A549 (cell line): ENCODE measurements around the gene OR4K1. TPM values are rescaled to one million over a fixed set of nuclear protein-coding genes. Genes with fewer than 3 reads are reported as not detected.

Source experiments
- ATAC-seq, 2 experiments: fragments of 200-7000 bp in 1 of 2; fragments of >200 bp in 1 of 2; cut with Nextera tagmentation in 1 of 2; cut with Tn5 transposase in 1 of 2; 3 replicates each; pipeline versions ENCODE4 v1.8.0 to v1.9.1; 2018 to 2020; ENCODE audit warnings: mild to moderate bottlenecking in 1 of 2, moderate library complexity in 1 of 2
- CTCF ChIA-PET: fragments of 300-600 bp; sonication (Branson Sonifier 250); formaldehyde crosslinking; extraction: SDS; loops from one replicate; lab custom pipeline; 2021; ENCODE audit warnings: antibody characterized with exemption, inconsistent platforms; lab: Yijun Ruan, JAX
- POLR2A ChIA-PET: fragments of 350-600 bp; formaldehyde crosslinking; extraction: SDS; loops from one replicate; lab custom pipeline; 2021; ENCODE audit warnings: antibody characterized with exemption, inconsistent platforms; lab: Yijun Ruan, JAX
- DNase-seq, 2 experiments: peaks; one replicate each; pipeline versions ENCODE4 v3.0.0 to v3.0.0-alpha.2; 2011 to 2016; ENCODE audit warnings: low read depth in 1 of 2, low spot score in 1 of 2
- FAIRE-seq: peaks from 2 replicates; lab custom pipeline; 2011; peaks lifted over from hg19 to GRCh38; lab: Jason Lieb, UNC
- H3K27ac ChIP-seq, 2 experiments: fragments of >200 bp; sonication (Bioruptor Twin); formaldehyde crosslinking; 3 replicates each; pipeline ENCODE4 v1.5.1; 2016 to 2017
- H3K4me1 ChIP-seq: fragments of >200 bp; sonication (Bioruptor Twin); formaldehyde crosslinking; 3 replicates; pipeline ENCODE4 v1.6.1; 2016
- H3K4me2 ChIP-seq: fragments of >200 bp; sonication (Bioruptor Twin); formaldehyde crosslinking; 3 replicates; pipeline ENCODE4 v1.6.1; 2016
- H3K4me3 ChIP-seq: fragments of >200 bp; sonication (Bioruptor Twin); formaldehyde crosslinking; 3 replicates; pipeline ENCODE4 v1.5.1; 2016
- H3K9me3 ChIP-seq: fragments of >200 bp; sonication (Bioruptor Twin); formaldehyde crosslinking; 3 replicates; pipeline ENCODE4 v1.6.1; 2016
- BHLHE40 ChIP-seq: IDR thresholded peaks from 2 replicates; pipeline ENCODE4 v1.6.1; 2012; ENCODE audit warnings: low read depth, low read length, inconsistent platforms
- CBX8 ChIP-seq: fragments of 200-600 bp; sonication (generic); IDR thresholded peaks from 2 replicates; pipeline ENCODE4 v1.6.1; 2016
- CEBPB ChIP-seq, 2 experiments: fragments of >200 bp in 1 of 2; sonication (Bioruptor Twin) in 1 of 2; formaldehyde crosslinking in 1 of 2; IDR thresholded peaks; 2 replicates each; pipeline ENCODE4 v1.6.1; 2012 to 2016
- EHF ChIP-seq: fragments of 250-450 bp; sonication (Bioruptor Pico); IDR thresholded peaks from 2 replicates; pipeline ENCODE4 v1.5.0; 2020; ENCODE audit warnings: mild to moderate bottlenecking
- ESRRA ChIP-seq: fragments of 150-350 bp; IDR thresholded peaks from 2 replicates; pipeline ENCODE4 v1.6.1; 2014; ENCODE audit warnings: mild to moderate bottlenecking, low read length, borderline replicate concordance
- FOXS1 ChIP-seq: fragments of 250-450 bp; sonication (Bioruptor Pico); IDR thresholded peaks from 2 replicates; pipeline ENCODE4 v1.5.0; 2020; ENCODE audit warnings: mild to moderate bottlenecking, moderate library complexity
- HOXB13 ChIP-seq: fragments of 250-450 bp; sonication (Bioruptor Pico); IDR thresholded peaks from 2 replicates; pipeline ENCODE4 v1.5.0; 2020; ENCODE audit warnings: low read depth, mild to moderate bottlenecking, moderate library complexity
- HOXB5 ChIP-seq: fragments of 250-450 bp; sonication (Bioruptor Pico); IDR thresholded peaks from 2 replicates; pipeline ENCODE4 v1.5.0; 2020; ENCODE audit warnings: mild to moderate bottlenecking, moderate library complexity
- MAFK ChIP-seq: fragments of 450-650 bp; IDR thresholded peaks from 2 replicates; pipeline ENCODE4 v1.6.1; 2014; ENCODE audit not compliant: partially characterized antibody
- PHF8 ChIP-seq: fragments of 200-600 bp; sonication (generic); IDR thresholded peaks from 2 replicates; pipeline ENCODE4 v1.6.1; 2016; ENCODE audit warnings: low read depth, mild to moderate bottlenecking, antibody characterized with exemption, moderate library complexity, borderline replicate concordance
- RARB ChIP-seq: fragments of 250-450 bp; sonication (Bioruptor Pico); IDR thresholded peaks from 2 replicates; pipeline ENCODE4 v1.8.0; 2021; ENCODE audit warnings: mild to moderate bottlenecking, moderate library complexity
- RCOR1 ChIP-seq: fragments of 150-350 bp; IDR thresholded peaks from 2 replicates; pipeline ENCODE4 v1.6.1; 2014; ENCODE audit warnings: antibody characterized with exemption, low read length, low read depth
- SREBF2 ChIP-seq: fragments of 450-650 bp; IDR thresholded peaks from 2 replicates; pipeline ENCODE4 v1.6.1; 2014; ENCODE audit warnings: mild to moderate bottlenecking, moderate library complexity
- TP53 ChIP-seq: fragments of 250-450 bp; sonication (Bioruptor Pico); IDR thresholded peaks from 2 replicates; pipeline ENCODE4 v1.5.0; 2021; ENCODE audit warnings: mild to moderate bottlenecking, moderate library complexity
- ZC3H11A ChIP-seq: fragments of 450-650 bp; IDR thresholded peaks from 2 replicates; pipeline ENCODE4 v1.6.1; 2014; ENCODE audit warnings: antibody characterized with exemption, mild to moderate bottlenecking
- WGBS: methylation state at CpG from one replicate; pipeline ENCODE4 v1.1.6; 2017; ENCODE audit errors: missing lambda C conversion rate; 5-methylcytosine and 5-hydroxymethylcytosine counted together
- polyA plus RNA-seq, 4 experiments: library from polyadenylated mRNA; depleted of rRNA in 3 of 4; stranded (reverse); fragments of >200 nt; fragmentation: RNase III in 1 of 4; extraction: RNeasy Plus Mini Kit Qiagen cat#74134 plus additional on column Dnase treatment in 1 of 4; gene quantifications; 2 replicates in 3 of 4; 3 replicates in 1 of 4; pipeline ENCODE4 v1.2.3, GENCODE V29; 2011 to 2017
- TF ChIP-seq, protein P1 (sequence below): fragments of 200-600 bp; sonication (generic); IDR thresholded peaks from 2 replicates; pipeline ENCODE4 v1.6.1; 2016; ENCODE audit warnings: antibody characterized with exemption, mild to moderate bottlenecking, moderate library complexity
- TF ChIP-seq, protein P2 (sequence below): fragments of 250-450 bp; sonication (Bioruptor Pico); IDR thresholded peaks from 2 replicates; pipeline ENCODE4 v1.5.0; 2021; ENCODE audit warnings: mild to moderate bottlenecking, moderate library complexity, borderline replicate concordance

The OR4K1 gene
- polyA plus RNA-seq, 2 of the 4 experiments (the other 2 are of a cell fraction) = not detected

DNA sequence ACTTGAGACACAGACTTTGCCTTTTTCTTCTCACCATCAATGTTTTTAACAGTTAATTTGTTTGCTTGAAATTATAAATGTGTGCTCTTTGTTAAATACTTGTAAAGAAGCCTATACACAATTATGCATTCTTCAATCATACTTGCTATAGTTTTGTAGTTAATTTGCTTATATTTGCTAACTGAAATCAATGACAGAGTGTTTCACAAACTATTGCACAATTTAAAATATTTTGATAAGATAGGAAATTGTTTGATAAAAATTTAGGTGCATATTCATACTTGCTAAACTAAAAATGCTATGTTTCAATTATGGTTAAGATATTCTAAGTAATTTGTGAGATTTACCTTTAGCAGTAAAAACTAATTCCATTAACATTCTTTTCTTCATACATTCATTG is 24.1 kb upstream of the OR4K1 start:
- H3K27ac ChIP-seq = no peak overlapping the region
- H3K4me2 ChIP-seq = no peak overlapping the region
- DNase-seq (no peak), ATAC-seq (no peak), FAIRE-seq (peak; percentile 97)
- ChIA-PET CTCF (interaction anchor here (1.0 kb wide), 1 partner anchor 9 kb away, joined by 3 read pairs; no protein-coding TSS in a partner anchor), POLR2A (no interaction called here)
- H3K4me3 ChIP-seq = no peak overlapping the region
- TF ChIP-seq HOXB13 = no peak
- no peak for TF ChIP-seq RARB (CRISPR knock-in tag)
- TF ChIP-seq RCOR1 = no peak
- no peak for TF ChIP-seq HOXB5
- TF ChIP-seq CBX8 = no peak
- H3K9me3 ChIP-seq = no peaks in the 10 kb centered on the region
- H3K4me1 ChIP-seq = no peaks in the 10 kb centered on the region

DNA sequence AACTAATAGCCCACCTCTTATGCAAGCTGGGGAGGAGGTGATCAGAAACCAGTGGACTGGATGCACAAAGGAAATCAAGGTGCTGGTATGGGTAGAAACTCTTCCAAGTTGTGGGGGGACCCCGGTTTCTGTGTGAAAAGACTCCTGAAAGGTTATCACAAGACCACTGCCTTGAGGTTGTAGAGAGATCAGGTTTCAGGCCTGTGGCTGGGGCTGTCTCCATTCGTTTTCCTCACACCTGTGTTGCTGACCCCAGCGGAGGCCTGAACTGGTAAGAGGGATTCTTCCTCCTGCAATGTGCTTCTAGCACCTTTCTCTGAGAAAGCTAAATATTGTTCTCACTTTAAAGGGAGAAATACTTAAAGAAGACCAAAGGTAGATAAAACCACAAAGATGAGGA is 19.6 kb upstream of the OR4K1 start:
- no peak overlapping the region for H3K27ac ChIP-seq
- ChIA-PET CTCF (interaction anchor here (1.4 to 1.9 kb wide), 2 partner anchors 16 to 23 kb away, joined by 3 to 5 read pairs; no protein-coding TSS in a partner anchor), POLR2A (no interaction called here)
- no peak overlapping the region for H3K4me3 ChIP-seq
- ATAC-seq (no peak), FAIRE-seq (no peak), DNase-seq (no peak)
- no peaks in the 10 kb centered on the region for H3K4me1 ChIP-seq
- H3K9me3 ChIP-seq = no peaks in the 10 kb centered on the region
- WGBS = 3% methylated on average over 3 of the region's 3 CpGs
- H3K4me2 ChIP-seq = no peak overlapping the region
- no peak for TF ChIP-seq PHF8
- TF ChIP-seq TP53 (CRISPR knock-in tag) = no peak
- TF ChIP-seq, protein P1, sequence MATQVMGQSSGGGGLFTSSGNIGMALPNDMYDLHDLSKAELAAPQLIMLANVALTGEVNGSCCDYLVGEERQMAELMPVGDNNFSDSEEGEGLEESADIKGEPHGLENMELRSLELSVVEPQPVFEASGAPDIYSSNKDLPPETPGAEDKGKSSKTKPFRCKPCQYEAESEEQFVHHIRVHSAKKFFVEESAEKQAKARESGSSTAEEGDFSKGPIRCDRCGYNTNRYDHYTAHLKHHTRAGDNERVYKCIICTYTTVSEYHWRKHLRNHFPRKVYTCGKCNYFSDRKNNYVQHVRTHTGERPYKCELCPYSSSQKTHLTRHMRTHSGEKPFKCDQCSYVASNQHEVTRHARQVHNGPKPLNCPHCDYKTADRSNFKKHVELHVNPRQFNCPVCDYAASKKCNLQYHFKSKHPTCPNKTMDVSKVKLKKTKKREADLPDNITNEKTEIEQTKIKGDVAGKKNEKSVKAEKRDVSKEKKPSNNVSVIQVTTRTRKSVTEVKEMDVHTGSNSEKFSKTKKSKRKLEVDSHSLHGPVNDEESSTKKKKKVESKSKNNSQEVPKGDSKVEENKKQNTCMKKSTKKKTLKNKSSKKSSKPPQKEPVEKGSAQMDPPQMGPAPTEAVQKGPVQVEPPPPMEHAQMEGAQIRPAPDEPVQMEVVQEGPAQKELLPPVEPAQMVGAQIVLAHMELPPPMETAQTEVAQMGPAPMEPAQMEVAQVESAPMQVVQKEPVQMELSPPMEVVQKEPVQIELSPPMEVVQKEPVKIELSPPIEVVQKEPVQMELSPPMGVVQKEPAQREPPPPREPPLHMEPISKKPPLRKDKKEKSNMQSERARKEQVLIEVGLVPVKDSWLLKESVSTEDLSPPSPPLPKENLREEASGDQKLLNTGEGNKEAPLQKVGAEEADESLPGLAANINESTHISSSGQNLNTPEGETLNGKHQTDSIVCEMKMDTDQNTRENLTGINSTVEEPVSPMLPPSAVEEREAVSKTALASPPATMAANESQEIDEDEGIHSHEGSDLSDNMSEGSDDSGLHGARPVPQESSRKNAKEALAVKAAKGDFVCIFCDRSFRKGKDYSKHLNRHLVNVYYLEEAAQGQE = no peak
- TF ChIP-seq ESRRA = no peak
- no peak for TF ChIP-seq SREBF2
- no peak for TF ChIP-seq MAFK
- no peak for TF ChIP-seq FOXS1 (CRISPR knock-in tag)
- TF ChIP-seq, protein P2, sequence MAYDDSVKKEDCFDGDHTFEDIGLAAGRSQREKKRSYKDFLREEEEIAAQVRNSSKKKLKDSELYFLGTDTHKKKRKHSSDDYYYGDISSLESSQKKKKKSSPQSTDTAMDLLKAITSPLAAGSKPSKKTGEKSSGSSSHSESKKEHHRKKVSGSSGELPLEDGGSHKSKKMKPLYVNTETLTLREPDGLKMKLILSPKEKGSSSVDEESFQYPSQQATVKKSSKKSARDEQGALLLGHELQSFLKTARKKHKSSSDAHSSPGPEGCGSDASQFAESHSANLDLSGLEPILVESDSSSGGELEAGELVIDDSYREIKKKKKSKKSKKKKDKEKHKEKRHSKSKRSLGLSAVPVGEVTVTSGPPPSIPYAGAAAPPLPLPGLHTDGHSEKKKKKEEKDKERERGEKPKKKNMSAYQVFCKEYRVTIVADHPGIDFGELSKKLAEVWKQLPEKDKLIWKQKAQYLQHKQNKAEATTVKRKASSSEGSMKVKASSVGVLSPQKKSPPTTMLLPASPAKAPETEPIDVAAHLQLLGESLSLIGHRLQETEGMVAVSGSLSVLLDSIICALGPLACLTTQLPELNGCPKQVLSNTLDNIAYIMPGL = no peak

DNA sequence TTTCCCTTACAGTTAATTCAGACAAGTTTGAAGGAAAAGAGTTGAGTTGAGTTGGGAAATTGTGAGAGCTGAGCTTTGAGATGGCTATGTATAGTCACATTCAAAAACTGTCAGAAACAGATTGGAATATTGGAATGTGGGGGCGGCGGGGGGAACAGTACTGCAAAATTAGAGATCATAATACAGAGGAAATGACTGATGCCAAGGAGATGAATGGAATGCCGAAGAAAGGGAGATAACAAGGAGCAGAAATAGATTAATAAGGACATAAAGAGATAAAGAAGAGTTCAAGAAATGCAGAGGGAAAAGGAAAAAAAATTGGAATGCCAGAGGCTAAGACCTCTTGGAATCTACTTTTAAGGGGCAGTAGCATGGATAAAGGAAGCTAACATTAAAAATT is 13.5 kb upstream of the OR4K1 start:
- Histone ChIP-seq H3K4me2 (no peak overlapping the region), H3K9me3 (no peaks in the 10 kb centered on the region), H3K4me1 (peaks cover 8% of the 10 kb centered on the region; the same call in 2 of the 3 replicates), H3K4me3 (no peak overlapping the region), H3K27ac (no peak overlapping the region)
- ChIA-PET POLR2A (no interaction called here), CTCF (no interaction called here)
- DNase-seq = no peak
- 18% methylated on average over 3 of the region's 3 CpGs for WGBS
- no peak for FAIRE-seq
- TF ChIP-seq BHLHE40 = no peak
- no peak for TF ChIP-seq ZC3H11A
- no peak for TF ChIP-seq CEBPB (IDR thresholded peaks at IDR 0.05)
- TF ChIP-seq EHF (CRISPR knock-in tag) = no peak
- ATAC-seq = no peak
